SK-N-SH (cell line): ENCODE data around the gene YBX2. TPM values are rescaled to one million over a fixed set of nuclear protein-coding genes. Genes with fewer than 3 reads are reported as not detected.
A peak's percentile ranks its signal among the peaks of the same experiment; 100 is the strongest.

Experiments used
- ELF1 ChIP-seq: IDR thresholded peaks from 2 replicates; pipeline ENCODE4 v1.4.0; 2012
- EP300 ChIP-seq, 2 experiments: IDR thresholded peaks; 2 replicates each; pipeline versions ENCODE4 v1.4.0 to v1.6.1; 2012; ENCODE audit warnings: borderline replicate concordance in 1 of 2, low read depth in 1 of 2, low read length in 1 of 2
- FOSL2 ChIP-seq: IDR thresholded peaks from 2 replicates; pipeline ENCODE4 v1.4.0; 2012; ENCODE audit warnings: low read depth, mild to moderate bottlenecking, moderate library complexity, borderline replicate concordance
- GABPA ChIP-seq: IDR thresholded peaks from 2 replicates; pipeline ENCODE4 v1.4.0; 2012; ENCODE audit warnings: low read depth, mild to moderate bottlenecking
- JUND ChIP-seq: IDR thresholded peaks from 2 replicates; pipeline ENCODE4 v1.4.0; 2012
- MEF2A ChIP-seq: IDR thresholded peaks from 2 replicates; pipeline ENCODE4 v1.4.0; 2012; ENCODE audit warnings: low read depth, borderline replicate concordance
- MXI1 ChIP-seq: IDR thresholded peaks from 2 replicates; pipeline ENCODE4 v1.6.1; 2012; ENCODE audit warnings: mild to moderate bottlenecking, low read depth, low read length, improper control_type of control experiment
- NFIC ChIP-seq: IDR thresholded peaks from 2 replicates; pipeline ENCODE4 v1.4.0; 2012; ENCODE audit warnings: borderline replicate concordance
- RFX5 ChIP-seq: IDR thresholded peaks from 2 replicates; pipeline ENCODE4 v1.6.1; 2012; ENCODE audit warnings: mild to moderate bottlenecking, improper control_type of control experiment, low read length
- RXRA ChIP-seq: IDR thresholded peaks from 2 replicates; pipeline ENCODE4 v1.4.0; 2012; ENCODE audit warnings: low read depth, mild to moderate bottlenecking, borderline replicate concordance
- SIN3A ChIP-seq: IDR thresholded peaks from 2 replicates; pipeline ENCODE4 v1.6.1; 2012; ENCODE audit warnings: low read depth, mild to moderate bottlenecking, low read length, moderate library complexity, borderline replicate concordance
- SMC3 ChIP-seq: IDR thresholded peaks from 2 replicates; pipeline ENCODE4 v1.6.1; 2012; ENCODE audit warnings: low read depth, low read length, improper control_type of control experiment
- TAF1 ChIP-seq: IDR thresholded peaks from 2 replicates; pipeline ENCODE4 v1.6.1; 2012; ENCODE audit warnings: low read depth, mild to moderate bottlenecking, low read length, moderate library complexity, borderline replicate concordance
- TEAD4 ChIP-seq: IDR thresholded peaks from 2 replicates; pipeline ENCODE4 v1.4.0; 2012; ENCODE audit warnings: mild to moderate bottlenecking, borderline replicate concordance; ENCODE audit not compliant: insufficient read depth
- polyA plus RNA-seq, 3 experiments: library from polyadenylated mRNA; depleted of rRNA; stranded (reverse); fragments of >200 nt; gene quantifications; 2 replicates each; pipeline ENCODE4 v1.2.3, GENCODE V29; 2012
- TF ChIP-seq, protein P1 (sequence below): fragments of 200-600 bp; sonication (generic); IDR thresholded peaks from 2 replicates; pipeline ENCODE4 v1.6.1; 2017; ENCODE audit warnings: antibody characterized with exemption, mild to moderate bottlenecking, moderate library complexity
- TF ChIP-seq, protein P2 (sequence below): IDR thresholded peaks from 2 replicates; pipeline ENCODE4 v1.4.0; 2012; ENCODE audit warnings: low read depth, borderline replicate concordance

Gene YBX2
- polyA plus RNA-seq, 1 of the 3 experiments (the other 2 are of a cell fraction) = 0.54 TPM

DNA sequence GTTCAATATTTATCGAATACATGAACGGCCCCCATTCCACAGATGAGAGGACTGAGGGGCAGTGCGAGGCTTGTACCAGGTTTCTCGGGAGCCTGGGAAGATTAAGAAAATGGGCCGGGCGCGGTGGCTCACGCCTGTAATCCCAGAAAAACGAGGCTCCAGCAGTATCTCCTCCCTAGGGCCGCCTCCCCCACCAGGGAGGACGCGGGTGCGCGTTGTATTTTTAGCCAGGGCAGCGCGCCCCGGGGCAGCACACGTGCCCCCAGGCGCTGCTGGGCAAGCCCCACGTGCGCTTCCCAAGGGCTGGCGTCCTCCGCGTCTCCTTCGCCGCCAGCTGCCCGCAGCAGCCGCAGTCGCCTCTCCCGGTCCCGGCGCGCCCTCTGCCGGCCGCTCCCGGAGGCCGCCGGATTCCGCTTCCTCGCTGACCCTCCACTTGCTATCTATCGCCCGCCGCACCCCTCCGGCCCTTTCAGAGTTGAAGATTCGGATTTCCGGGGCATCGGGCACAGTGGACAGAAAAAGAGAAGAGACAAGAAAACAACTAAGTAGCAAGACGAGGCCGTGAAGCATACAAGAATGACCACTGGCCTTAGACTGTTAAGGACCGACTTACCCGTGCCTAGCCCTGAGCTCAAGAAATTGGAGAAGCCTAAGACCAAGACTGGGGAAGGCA lies 1.9 kb upstream of the YBX2 start (continued):
- TF ChIP-seq, protein P1, sequence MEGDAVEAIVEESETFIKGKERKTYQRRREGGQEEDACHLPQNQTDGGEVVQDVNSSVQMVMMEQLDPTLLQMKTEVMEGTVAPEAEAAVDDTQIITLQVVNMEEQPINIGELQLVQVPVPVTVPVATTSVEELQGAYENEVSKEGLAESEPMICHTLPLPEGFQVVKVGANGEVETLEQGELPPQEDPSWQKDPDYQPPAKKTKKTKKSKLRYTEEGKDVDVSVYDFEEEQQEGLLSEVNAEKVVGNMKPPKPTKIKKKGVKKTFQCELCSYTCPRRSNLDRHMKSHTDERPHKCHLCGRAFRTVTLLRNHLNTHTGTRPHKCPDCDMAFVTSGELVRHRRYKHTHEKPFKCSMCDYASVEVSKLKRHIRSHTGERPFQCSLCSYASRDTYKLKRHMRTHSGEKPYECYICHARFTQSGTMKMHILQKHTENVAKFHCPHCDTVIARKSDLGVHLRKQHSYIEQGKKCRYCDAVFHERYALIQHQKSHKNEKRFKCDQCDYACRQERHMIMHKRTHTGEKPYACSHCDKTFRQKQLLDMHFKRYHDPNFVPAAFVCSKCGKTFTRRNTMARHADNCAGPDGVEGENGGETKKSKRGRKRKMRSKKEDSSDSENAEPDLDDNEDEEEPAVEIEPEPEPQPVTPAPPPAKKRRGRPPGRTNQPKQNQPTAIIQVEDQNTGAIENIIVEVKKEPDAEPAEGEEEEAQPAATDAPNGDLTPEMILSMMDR = peak; percentile 88
- TF ChIP-seq TAF1 = no peak
- TF ChIP-seq SMC3 = peak; percentile 95
- TF ChIP-seq JUND = no peak
- TF ChIP-seq RXRA = no peak
- no peak for TF ChIP-seq MEF2A
- TF ChIP-seq ELF1 = 0 out of 2 replicates have a peak, but pooled peaks have one; percentile 15
- peak; percentile 93 for TF ChIP-seq MXI1
- TF ChIP-seq RFX5 = no peak
- TF ChIP-seq TEAD4 = no peak
- TF ChIP-seq NFIC = no peak
- TF ChIP-seq EP300 (IDR thresholded peaks at IDR 0.05; ENCODE audit: borderline replicate concordance in 1 of 2, low read depth in 1 of 2, low read length in 1 of 2) = no peak
- no peak for TF ChIP-seq GABPA
- TF ChIP-seq, protein P2, sequence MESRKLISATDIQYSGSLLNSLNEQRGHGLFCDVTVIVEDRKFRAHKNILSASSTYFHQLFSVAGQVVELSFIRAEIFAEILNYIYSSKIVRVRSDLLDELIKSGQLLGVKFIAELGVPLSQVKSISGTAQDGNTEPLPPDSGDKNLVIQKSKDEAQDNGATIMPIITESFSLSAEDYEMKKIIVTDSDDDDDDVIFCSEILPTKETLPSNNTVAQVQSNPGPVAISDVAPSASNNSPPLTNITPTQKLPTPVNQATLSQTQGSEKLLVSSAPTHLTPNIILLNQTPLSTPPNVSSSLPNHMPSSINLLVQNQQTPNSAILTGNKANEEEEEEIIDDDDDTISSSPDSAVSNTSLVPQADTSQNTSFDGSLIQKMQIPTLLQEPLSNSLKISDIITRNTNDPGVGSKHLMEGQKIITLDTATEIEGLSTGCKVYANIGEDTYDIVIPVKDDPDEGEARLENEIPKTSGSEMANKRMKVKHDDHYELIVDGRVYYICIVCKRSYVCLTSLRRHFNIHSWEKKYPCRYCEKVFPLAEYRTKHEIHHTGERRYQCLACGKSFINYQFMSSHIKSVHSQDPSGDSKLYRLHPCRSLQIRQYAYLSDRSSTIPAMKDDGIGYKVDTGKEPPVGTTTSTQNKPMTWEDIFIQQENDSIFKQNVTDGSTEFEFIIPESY = no peak
- 0 out of 2 replicates have a peak, but pooled peaks have one; percentile 79 for TF ChIP-seq SIN3A
- TF ChIP-seq FOSL2 = no peak
